GM18861 (cell line): ENCODE measurements around the gene SKI.

ENCODE experiments used
- ATAC-seq: cut with Tn5 transposase; IDR thresholded peaks from one replicate; pipeline ENCODE4 v1.9.1; 2021; ENCODE audit not compliant: unreplicated experiment

Gene SKI

DNA sequence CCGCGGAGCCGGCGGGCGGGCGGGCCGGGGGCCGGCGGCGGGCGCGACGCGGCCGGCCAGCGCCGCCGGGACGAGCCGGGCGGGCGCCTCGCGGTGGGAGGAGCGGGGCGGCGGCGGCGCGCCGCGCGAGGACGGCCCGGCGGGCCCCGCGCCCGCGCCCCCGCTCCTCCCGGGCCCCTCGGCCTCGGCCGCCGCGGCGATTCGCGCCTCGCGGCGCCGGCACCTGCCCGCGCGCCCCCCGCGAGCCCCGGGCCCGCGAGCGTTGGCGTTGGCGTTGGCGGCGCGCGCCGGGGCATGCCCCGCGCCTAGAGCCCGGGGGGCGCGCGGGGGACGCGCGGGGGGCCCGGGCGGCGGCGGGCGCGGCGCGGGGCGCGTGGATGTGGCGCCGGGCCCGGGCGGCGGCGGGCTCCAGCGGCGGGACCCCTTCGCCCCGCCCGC, at the start of gene SKI:
Gene SKI (plus strand): TSS at position 163 of the 438 bp plus-strand sequence. CDS start 448 bp downstream, outside the sequence.
- no peak for ATAC-seq

DNA sequence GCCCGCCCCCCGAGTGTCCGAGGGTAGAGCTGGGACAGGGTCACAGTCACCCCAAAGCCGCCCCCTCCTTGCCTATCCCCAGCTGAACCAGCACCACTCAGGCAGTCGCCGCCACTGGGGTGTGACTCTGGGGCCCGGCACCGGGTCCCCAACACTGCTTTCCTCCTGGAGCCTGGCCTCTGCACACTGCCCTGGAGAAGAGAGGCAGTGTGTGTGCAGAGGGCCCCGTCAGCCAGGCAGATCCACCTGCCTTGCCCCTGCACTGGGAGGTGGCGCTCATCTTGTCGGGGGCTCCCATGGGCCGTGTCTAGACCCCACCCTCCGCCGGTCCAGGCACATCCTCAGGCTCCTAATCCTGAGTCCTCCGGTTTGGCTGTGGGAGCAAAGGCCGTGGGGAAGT, 49.2 kb upstream of the SKI start:
- ATAC-seq, result no peak

DNA sequence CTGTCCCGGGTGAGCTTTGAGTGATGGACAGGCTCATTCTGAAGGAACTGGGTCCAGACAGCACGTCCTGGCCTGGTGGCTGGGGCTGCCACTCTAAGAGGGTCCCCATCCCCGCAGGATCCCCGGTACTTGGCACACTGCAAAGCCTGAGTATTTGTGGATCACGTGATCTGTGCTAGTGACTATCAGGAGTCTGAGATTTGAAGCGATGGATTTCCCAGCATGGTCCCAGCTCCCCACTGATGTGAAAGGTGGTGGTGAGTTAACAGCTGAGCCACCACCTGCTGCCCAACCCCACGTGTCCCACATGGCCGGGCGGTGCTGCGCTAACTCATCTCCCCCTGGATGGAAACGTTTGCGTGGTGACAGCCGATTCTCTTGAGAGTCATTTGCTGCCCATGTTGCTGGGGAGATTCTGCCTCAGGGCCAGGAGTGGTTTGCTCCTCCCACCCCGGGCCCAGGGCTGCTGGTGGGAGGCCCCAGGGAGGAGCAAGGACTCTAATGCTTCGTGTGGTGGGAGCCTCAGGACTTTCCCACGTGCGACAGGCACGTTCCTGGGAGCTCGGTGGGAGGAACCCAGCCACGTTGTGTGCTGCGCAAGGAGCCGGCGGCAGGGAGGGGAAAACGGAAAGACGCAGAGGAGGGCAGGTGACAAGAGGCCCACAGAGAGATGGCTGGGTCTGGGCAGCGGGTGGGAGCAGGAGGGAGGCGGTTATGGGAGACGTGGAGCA, 48.7 kb upstream of the SKI start:
- ATAC-seq, result no peak

DNA sequence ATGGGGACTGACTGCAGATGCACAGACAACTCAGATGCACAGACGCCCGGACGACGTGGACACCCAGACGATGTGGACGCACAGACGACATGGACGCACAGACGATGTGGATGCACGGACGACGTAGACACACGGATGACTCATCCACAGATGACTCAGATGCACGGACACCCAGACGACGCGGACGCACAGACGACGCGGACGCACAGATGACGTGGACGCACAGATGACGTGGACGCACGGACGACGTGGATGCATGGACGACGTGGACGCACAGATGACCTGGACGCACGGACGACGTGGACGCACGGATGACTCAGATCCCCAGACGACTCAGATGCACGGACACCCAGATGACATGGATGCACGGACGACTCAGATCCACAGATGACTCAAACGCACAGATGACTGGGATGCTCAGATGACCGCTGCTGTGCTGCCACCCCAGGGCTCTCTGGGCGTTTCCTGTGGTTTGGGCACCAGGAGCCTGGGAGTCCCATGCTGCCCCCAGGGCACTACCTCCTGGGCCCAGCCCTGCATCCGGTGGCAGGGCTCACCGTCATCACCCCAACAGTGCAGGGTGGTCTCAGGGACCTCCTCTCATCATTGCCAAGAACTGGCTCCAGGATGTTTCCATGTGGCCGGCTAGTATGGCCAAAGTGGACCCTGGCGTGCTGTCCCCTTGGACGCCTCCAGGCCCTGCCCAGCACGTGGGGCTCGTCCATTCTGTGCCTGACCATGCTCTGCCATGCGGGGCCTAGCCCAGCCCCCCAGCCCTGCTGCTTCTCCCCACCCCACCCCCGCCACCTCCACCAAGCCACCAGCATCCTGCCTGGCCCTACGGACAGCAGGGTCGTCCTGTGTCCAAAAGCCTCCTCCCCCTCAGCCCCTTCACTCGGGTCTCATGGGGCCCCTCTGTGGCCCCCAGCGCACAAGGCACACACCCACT, 47.5 kb upstream of the SKI start:
- no peak for ATAC-seq

DNA sequence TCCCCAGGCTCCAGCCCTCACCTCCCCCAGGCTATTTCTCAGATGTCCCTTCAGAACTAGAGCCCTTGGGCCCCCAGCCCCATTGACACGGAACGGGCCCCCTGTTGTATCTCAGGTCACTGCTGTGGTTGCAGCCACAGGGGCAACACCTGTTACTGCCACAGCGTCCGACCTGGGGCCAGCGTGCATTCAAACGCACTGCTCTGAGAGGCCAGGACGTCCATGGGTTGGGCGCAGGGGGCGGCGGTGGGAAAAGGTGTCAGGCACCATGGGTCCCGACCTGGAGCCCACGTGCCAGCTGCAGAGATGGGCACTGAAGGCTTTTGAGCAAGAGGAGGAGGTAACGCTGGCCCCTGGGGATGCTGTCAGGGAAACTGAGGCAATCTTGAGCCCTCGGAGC, 46.8 kb upstream of the SKI start:
- no peak for ATAC-seq

DNA sequence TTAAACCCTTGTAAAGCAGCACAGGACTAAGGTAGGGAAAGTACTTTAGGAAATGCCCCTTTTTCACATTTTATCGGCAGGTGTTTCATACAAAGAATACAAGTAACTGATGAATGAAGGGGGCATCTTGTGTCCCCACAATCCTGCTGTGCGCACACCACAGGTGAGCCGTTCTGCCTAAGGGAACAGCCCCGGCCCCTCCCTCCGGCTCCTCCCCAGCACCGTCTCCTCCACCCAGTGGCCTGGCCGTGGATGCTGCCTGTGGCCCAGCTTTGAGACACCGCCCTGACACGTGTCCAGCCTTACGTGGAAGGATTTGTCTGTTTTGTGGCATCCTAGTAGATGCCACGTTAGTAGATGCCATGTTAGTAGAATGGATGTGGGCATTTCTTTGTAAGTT, 46.4 kb upstream of the SKI start:
- no peak for ATAC-seq

DNA sequence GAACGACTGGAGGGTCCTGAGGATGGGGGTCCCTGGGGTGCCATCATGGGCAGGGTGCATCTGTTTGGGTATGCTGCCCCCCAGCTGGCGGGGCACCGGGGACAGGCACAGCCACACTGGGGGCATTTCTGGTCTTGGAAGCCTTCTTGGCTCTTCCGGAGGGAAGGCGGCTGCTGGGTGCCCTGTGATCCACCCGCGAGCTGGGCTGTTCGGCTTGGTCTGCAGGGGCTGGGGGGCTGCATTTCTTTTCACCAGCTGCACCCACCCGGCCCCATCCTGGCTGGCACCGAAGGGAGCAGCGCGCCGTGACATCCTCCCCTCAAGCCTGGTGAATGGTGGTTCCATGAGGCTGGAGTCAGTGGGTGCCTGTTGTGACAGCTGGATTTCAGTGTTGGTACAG, 45.7 kb upstream of the SKI start:
- ATAC-seq, result no peak

DNA sequence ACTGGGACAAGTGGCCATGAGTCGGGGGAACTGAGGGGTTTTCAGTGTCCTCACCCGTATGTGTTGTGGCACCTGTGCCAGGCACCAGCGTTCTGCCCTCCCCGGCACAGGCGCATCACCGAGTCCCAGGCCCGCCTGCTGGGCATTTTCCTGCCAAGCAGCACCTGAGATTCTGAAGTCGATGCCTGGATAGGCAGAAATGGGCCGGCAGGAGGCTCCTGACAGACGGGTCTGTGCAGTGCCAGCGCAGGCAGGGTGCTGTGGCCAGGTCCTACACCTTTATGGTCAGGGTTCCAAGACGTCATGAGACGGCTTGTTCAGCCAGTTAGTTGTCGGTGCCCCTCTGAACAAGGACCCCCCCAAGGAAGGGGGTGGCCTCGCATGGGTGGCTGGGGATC, 44.2 kb upstream of the SKI start:
- no peak for ATAC-seq

DNA sequence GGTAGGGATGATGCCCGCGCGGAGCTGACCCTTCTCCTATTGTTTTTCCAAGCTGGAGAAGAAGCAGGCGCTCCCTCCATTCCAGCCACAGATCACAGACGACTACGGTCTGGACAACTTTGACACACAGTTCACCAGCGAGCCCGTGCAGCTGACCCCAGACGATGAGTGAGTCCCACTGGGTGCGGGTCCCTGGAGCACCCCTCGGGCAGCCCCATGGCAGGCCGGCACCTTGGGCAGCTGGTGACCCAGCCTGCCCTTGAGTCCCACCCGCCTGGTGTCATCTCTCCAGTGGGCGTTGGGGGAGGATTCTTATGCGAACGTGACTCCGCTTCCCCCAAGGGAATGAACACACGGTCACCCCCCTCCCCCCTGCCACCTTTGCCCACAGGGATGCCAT, 43.6 kb upstream of the SKI start:
- no peak for ATAC-seq

DNA sequence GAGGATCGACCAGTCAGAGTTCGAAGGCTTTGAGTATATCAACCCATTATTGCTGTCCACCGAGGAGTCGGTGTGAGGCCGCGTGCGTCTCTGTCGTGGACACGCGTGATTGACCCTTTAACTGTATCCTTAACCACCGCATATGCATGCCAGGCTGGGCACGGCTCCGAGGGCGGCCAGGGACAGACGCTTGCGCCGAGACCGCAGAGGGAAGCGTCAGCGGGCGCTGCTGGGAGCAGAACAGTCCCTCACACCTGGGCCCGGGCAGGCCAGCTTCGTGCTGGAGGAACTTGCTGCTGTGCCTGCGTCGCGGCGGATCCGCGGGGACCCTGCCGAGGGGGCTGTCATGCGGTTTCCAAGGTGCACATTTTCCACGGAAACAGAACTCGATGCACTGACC, 43.2 kb upstream of the SKI start:
- no peak for ATAC-seq

DNA sequence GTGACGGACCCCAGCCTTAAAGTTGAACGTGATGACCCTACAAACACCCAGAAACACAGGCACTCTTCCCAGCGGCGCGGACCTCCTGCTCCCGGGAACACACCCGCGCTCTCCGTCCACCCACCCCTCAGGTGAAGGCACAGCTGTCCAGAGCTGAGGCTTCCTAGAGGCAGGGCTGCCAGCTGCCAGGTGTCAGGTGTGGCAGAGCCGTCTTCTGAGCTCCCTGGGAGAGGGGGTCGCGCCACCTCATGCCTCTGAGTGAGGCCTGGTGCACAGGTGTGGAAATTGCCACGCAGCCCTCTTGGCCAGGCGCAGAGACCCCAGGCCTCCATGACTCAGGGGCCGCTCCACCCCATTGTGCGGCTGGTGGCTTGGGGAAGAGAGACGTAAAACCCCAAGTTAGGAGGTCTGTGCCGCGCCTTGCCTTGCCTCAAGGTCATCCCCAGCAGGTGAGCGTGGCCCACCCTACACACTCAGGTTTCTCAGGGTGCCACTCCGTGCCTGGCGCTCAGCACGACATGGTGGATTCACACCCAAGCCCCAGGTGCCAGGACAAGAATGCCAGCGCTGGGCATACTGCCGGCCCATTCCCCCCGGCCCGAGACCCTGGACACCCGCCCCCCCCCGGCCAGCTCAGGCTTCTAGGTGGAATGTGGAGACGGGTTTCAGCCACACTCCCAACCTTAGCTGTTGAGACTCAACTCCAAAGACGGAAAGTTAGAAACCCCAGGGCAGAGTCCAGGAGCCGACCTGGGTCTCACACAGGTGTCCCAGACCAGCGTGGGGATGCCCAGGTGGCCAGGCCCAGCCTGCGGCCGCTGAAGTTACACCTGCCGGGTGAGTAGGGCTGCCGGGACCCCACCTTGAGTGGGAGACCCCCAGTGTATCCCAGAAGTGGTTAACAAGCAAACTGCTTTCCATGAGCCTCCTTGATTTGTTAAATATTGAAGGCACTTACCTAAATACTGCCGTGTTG, 42.0 kb upstream of the SKI start:
- no peak for ATAC-seq

DNA sequence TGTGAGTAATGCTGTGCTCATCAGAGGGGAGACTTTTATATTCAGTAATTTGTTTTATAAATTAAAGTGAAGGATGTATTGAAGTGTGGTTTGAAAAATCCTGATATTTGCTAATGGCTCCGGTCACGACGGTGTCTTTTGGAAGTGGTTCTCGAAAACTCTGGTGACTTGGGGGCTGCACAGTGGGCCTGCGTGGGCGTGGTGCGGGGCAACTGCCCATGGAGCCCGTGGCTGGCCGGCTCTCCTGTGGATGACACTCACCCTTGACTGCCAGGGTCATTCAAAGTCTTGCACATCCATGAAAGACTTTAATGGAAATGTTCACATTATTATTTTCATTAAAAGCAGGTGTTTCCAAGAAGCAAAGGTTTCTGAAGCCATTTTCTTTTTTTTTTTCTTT, 41.2 kb upstream of the SKI start:
- no peak for ATAC-seq

DNA sequence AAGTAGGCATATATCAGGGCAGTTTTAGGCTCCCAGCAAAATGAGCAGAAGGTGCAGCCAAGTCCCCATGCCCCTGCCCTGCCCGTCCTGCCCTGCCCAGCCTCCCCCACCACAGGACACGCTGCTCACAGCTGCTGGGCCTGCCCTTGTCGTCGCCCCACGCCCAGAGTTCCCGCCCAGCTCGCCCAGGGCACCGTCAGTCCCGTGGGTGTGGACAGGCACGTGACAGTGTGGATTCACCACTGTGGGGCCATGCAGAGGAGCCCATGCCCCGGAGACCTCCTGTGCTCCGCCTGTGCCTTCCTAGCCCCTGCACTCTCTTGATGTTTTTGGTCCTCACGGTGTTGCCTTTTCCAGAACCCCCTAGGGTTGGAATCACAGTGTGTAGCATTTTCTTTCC, 40.5 kb upstream of the SKI start:
- no peak for ATAC-seq

DNA sequence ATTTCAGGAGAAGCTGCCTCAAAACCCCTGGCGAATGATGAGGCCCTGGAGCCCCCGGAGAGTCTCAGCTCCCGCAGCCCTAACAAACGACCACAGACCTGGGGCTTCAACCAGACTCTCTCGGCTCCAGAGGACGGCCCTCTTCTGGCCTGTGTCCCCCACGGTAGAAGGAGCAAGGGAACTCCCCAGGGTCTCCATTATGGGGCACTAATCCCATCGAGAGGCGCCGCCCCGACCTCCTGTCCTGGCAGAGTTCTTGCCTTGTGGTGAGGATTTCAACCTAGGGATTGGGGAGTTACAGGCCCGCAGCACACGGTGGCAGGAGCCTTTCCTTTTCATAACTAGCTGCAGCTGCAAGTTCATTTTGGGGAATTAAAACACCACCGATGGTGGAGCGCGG, 39.8 kb upstream of the SKI start:
- ATAC-seq, result no peak

DNA sequence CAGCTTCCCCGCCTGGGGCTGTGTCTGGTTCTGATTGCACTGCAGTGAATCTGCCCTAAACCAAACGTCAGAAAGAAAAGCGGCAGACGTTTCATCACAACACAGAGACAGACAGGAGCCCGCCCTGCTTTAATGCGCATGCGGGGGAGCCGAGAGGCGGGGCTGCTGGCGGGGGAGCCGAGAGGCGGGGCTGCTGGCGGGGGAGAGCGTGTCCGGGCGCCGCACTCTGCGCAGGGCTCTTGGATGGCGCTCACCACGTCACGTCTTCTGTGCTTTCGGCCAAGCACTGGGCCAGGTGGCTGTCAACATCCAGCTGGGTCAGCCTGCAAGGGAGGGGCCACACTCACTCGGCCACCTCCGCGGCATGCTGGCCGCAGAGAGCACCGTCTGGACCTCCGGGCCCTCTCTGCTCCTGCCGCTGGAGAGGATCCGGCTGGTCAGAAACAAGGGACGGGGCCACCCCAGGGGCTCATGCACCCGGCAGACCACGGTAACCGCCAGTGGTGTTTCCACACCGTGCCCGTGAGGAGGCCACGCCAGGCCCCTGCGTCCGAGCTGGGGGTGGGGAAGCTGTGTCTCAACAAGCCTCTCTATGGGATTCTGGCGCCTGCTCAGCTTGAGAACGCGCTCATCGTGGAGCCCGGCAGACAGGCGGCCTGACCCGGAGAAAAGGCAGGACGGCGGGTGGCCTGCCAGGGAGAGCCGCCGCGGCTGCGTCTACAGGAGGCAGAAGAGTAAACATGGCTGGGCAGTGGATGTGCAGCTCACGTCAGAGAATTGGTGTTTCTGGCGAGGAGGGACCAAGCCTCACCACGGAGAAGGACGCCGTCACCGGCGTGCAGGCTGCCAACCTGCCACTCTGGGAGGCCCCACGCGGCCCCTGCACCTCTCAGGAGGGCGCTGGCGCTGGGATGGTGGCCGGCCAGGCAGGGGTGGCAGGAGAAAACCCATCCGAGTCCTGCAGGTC, 38.4 kb upstream of the SKI start:
- ATAC-seq, result peak; percentile 47

DNA sequence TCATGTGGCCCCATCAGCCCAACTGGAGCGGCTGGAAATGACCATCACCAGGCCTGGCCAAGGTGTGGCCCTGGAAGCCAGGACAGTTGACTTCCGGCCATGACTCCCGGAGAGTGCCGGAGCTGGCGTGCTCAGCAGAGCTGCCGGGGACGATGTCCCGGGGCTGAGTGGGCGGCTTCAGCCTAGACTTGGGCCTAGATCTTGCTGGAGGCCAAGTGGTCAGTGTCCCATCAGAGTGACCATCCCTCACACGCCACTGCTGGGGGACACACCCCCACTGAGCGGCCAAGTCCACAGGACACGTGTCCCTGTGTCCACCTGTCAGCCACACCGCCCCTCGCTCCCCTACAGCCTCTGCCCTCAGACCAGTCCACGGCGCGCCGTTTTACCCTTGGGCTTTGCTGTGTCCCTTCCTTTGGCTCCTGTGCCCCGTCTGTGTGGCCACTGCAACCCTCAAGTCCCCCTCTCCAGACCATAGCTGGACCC, 37.6 kb upstream of the SKI start:
- ATAC-seq, result no peak

DNA sequence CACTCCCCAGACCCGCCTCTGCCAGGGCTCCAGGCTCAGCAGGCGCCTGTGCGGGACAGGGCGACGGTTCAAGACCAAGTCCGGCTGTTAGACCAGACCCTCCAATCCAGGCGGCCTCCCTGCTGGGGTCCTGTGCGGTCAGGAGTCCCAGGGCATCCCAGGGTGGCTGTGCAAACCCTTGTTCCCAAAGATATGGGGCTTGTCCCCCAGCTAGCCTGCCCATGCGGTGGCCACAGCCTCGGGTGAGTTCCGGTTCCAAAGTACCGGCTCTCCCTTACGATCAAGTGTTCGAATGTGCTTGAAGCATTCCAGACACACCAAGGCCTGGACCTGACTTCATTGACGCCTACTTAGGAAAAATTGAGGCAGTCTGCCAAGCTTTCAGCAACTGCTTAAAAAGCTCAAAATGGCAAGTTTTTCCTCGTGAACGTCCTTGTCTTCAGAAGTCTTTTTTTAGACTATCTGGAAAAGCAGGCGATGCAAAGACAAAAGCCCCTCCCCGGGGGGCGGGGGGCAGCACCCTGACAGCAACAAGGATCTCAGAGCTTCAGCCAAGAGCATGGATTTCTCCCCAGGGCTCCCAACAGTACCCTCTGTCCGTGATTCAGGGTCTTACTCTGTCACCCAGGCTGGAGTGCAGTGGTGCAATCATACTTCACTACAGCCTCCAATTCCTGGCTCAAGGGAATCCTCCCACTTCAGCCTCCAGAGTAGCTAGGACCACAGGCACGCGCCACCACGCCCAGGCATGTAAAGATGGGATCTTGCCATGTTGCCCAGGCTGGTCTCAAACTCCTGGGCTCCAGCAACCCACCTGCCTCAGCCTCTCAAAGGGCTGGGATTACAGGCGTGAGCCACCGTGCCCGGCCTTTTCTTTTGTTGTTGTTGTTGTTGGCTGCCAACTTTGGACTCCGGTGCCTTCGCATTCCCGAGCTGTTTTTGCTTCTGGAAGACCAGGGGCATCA, 35.8 kb upstream of the SKI start:
- no peak for ATAC-seq

DNA sequence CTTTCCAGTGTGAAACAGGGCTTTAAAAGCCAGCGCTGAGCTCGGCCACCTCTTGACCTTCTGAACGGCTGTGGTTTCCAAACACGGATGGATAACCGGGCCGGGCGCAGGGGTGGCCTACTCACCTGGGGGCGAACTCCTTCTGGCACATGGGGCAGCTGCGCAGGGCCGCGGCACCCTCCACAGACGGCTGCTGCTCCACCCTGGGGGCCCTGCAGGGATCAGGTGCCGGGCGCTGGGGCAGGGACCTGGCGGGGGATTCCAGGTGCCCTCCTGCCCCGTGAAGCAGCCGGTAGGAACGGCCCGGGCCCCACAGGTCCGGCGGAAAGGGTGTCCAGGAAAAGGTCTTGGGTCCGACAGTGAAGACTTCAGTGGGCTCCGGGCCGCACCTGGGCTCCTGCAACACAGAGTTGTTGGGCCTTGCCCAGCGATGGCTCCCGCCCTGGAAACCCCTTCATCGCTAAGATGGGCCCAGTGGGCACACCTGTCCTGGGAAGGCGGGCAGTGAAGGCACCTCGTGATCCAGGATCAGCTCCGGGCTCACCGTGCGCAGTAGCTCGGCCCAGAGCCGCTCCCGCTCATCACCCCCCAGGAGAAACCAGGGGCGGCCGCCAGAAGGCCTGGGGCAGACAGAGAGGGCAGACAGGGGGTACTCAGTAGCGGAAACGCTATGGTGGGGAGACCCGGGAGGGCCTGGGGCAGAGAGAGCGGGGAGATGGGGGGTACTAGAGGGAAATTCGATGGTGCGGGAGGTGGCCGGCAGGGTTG, 34.4 kb upstream of the SKI start:
- no peak for ATAC-seq
